22Rv1 (cell line): ENCODE data around the gene TFF2.

ENCODE experiments used
- H3K27ac ChIP-seq: fragments of 450-650 bp; 2 replicates; pipeline ENCODE4 v1.5.1; 2017
- ZFX ChIP-seq: fragments of 450-650 bp; IDR thresholded peaks from 2 replicates; pipeline ENCODE4 v1.6.1; 2017; ENCODE audit warnings: antibody characterized with exemption, borderline replicate concordance
- TF ChIP-seq, protein P1 (sequence below): fragments of 450-650 bp; IDR thresholded peaks from 2 replicates; pipeline ENCODE4 v1.5.1; 2017; ENCODE audit warnings: mild to moderate bottlenecking

The TFF2 gene

DNA sequence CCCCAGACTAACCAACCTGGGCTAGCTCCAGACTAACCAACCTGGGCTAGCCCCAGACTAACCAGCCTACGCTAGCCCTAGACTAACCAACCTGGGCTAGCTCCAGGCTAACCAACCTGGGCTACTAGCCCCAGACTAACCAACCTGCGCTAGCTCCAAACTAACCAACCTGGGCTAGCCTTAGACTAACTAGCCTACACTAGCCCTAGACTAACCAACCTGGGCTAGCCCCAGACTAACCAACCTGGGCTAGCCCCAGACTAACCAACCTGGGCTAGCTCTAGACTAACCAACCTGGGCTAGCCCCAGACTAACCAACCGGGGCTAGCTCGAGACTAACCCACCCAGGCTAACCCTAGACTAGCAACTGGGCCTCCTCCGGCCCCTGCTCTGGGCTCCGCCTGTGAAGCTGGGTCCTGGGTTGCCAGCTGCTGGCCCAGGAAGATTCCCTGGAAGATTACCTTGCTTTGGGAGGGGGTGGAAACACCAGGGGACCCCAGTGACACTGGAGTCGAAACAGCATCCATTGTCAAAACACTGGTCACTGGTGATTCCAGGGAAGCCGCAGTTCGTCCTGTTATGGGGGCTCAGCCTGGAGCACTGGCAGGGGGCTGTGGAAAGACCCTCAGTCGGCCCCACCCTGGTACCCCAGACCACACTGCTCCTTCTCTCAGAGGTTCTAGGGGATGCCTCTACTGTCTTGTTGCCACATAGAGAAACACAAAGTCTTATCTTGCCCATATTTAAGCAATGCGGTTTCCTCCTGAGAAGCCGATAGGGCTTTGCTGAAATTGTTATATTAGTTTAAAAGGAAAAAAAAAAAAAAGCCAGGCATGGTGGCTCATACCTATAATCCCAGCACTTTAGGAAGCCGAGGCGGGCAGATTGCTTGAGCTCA lies 1.1 kb downstream of the TFF2 start:
- TF ChIP-seq, protein P1, sequence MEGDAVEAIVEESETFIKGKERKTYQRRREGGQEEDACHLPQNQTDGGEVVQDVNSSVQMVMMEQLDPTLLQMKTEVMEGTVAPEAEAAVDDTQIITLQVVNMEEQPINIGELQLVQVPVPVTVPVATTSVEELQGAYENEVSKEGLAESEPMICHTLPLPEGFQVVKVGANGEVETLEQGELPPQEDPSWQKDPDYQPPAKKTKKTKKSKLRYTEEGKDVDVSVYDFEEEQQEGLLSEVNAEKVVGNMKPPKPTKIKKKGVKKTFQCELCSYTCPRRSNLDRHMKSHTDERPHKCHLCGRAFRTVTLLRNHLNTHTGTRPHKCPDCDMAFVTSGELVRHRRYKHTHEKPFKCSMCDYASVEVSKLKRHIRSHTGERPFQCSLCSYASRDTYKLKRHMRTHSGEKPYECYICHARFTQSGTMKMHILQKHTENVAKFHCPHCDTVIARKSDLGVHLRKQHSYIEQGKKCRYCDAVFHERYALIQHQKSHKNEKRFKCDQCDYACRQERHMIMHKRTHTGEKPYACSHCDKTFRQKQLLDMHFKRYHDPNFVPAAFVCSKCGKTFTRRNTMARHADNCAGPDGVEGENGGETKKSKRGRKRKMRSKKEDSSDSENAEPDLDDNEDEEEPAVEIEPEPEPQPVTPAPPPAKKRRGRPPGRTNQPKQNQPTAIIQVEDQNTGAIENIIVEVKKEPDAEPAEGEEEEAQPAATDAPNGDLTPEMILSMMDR = no peak
- H3K27ac ChIP-seq = no peak overlapping the region

DNA sequence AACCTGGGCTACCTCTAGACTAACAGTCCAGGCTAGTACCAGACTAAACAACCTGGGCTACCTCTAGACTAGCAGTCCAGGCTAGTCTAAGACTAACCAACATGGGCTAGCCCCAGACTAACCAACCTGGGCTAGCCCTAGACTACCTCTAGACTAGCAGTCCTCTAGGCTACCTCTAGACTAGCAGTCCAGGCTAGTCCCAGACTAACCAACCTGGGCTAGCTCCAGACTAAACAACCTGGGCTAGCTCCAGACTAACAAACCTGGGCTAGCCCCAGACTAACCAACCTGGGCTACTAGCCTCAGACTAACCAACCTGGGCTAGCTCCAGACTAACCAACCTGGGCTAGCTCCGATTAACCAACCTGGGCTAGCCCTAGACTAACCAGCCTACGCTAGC lies 2.0 kb downstream of the TFF2 start:
- H3K27ac ChIP-seq = no peak overlapping the region
- no peak for TF ChIP-seq ZFX
- TF ChIP-seq, protein P1 = no peak

DNA sequence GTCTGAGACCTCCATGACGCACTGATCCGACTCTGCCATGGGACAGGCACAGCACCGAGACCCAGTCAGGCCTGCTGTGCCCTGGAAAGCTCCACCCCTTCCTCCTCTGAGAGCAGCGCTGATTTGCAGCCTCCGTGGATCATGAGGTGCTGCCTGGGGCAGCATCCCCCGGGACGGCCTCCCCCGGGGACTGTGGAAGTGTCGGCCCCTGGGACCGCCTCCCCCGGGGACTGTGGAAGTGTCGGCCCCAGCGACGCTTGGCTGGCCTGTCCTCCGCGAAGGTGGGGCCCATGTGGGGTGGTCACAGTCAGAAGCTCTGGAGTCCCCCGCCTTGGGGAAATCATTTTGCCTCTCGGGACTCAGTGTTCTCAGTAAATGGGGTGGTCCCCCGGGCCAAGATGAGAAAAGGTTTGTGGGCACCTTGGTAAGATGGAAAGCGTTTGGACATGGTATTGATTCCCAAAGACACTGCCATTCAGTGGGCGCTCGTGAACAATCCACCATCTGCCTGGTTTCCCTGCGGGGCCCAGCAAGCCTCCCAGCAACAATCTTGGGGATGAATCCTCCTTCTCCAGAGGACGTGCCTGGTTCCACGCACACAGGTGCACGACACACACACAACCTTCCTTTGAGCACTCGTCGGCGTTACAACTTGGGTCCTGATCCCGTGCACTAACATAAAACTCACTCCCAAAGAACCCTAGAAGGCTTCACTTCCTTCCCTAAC lies 3.0 kb downstream of the TFF2 start:
- no peak for TF ChIP-seq ZFX
- TF ChIP-seq, protein P1 = no peak
- H3K27ac ChIP-seq = no peak overlapping the region

DNA sequence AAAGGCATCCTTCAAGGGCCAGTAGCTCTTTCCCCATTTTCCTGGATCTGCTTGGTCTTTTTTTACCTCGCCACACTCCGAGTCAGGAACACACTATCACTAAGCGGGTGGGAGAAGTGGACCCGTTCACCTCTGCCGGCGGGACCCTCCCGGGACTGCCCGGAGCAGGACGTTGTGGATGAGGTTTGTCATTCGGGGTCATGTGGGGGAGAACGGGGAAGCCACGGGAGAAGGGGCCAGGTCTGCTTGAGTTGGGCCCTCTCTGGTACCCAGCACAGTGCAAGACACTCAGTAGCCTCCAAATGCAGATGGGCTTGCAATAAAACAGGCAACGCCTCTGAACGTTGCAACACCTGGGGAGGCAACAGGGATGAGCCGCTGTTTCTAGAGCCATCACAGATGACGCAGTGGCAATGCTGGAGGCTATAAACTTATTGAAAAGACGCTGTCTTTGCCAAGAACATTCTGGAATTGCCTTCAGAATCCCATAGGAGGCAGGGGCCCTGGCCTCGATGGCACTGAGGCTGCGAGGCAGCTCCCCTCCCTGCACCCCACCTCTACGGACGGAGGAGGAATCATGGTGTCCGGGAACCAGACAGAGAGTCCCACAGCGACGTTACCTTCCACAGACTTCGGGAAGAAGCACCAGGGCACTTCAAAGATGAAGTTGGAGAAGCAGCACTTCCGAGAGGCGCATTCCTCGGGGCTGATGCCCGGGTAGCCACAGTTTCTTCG lies 3.8 kb downstream of the TFF2 start:
- no peak overlapping the region for H3K27ac ChIP-seq
- TF ChIP-seq ZFX = no peak
- TF ChIP-seq, protein P1 = no peak

DNA sequence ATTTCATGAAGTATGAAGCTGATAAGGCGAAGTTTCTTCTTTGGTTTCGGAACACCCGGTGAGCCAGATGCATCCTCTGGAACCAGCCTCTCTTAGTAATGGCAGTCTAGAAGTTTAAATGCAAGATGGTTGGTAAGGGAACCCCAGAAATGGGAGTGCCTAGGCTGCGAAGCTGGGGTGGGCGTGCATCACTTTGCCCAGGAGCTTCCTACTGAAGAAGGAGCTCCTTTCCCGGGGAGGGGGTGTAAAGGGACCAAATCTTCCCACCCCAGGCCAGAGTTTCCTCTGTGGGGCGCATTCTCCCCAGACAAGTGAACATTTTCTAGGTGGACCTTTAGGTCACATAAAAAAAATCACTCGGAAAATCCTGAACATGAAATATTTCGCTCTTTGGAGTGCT lies 4.4 kb downstream of the TFF2 start:
- H3K27ac ChIP-seq = no peak overlapping the region
- no peak for TF ChIP-seq ZFX
- TF ChIP-seq, protein P1 = no peak

DNA sequence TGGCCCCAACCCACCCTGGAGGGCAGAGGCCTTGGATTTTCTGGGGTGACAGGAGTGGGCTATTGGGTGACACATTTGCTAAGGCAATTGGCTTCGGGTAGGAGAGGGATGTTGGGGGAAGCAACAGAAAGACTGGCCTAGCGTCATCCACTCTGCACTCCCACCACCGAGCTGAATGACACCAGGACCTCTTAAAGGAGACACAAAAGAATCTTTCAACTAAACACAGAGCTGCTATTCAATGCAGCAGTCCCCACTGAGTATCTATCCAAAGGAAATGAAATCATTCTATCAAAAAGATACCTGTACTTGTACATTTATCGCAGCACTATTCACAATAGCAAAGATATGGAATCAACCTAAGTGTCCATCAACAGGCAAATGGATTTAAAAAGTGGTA lies 6.2 kb downstream of the TFF2 start:
- H3K27ac ChIP-seq = no peak overlapping the region
- no peak for TF ChIP-seq ZFX
- TF ChIP-seq, protein P1 = no peak
